ENCODE results near the gene PPFIA1.

DNA sequence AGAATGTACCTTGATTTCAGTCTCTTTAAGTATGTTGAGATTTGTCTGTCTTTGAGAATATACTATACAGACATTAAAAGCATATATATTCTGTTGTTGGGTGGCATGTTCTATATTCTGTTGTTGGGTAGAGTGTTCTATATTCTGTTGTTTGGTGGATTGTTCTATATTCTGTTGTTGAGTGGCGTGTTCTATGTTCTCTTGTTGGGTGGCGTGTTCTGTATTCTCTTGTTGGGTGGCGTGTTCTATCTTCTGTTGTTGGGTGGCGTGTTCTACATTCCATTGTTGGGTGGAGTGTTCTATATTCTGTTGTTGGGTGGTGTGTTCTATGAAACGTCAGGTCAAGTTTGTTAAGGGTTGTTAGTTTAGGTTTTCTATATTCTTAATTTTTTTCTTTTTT lies 100.8 kb downstream of the PPFIA1 start:
- TF ChIP-seq, protein P1, sequence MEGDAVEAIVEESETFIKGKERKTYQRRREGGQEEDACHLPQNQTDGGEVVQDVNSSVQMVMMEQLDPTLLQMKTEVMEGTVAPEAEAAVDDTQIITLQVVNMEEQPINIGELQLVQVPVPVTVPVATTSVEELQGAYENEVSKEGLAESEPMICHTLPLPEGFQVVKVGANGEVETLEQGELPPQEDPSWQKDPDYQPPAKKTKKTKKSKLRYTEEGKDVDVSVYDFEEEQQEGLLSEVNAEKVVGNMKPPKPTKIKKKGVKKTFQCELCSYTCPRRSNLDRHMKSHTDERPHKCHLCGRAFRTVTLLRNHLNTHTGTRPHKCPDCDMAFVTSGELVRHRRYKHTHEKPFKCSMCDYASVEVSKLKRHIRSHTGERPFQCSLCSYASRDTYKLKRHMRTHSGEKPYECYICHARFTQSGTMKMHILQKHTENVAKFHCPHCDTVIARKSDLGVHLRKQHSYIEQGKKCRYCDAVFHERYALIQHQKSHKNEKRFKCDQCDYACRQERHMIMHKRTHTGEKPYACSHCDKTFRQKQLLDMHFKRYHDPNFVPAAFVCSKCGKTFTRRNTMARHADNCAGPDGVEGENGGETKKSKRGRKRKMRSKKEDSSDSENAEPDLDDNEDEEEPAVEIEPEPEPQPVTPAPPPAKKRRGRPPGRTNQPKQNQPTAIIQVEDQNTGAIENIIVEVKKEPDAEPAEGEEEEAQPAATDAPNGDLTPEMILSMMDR (IDR thresholded peaks at IDR 0.05), result no peak
- no peak for TF ChIP-seq POLR2A (IDR thresholded peaks at IDR 0.05)

All from uterus (tissue), 2 donors.